GM12892 (cell line): ENCODE measurements around the gene CRP.

Experiments used
- POLR2A ChIP-seq: IDR thresholded peaks from 2 replicates; pipeline ENCODE4 v1.6.1; 2011; ENCODE audit warnings: low read depth, low read length, control low read depth
- POLR2AphosphoS5 ChIP-seq: IDR thresholded peaks from 2 replicates; pipeline ENCODE4 v1.6.1; 2011; ENCODE audit warnings: low read depth, low read length, control low read depth
- TAF1 ChIP-seq: IDR thresholded peaks from 2 replicates; pipeline ENCODE4 v1.6.1; 2011; ENCODE audit warnings: low read depth, mild to moderate bottlenecking, control low read depth, low read length, borderline replicate concordance

DNA sequence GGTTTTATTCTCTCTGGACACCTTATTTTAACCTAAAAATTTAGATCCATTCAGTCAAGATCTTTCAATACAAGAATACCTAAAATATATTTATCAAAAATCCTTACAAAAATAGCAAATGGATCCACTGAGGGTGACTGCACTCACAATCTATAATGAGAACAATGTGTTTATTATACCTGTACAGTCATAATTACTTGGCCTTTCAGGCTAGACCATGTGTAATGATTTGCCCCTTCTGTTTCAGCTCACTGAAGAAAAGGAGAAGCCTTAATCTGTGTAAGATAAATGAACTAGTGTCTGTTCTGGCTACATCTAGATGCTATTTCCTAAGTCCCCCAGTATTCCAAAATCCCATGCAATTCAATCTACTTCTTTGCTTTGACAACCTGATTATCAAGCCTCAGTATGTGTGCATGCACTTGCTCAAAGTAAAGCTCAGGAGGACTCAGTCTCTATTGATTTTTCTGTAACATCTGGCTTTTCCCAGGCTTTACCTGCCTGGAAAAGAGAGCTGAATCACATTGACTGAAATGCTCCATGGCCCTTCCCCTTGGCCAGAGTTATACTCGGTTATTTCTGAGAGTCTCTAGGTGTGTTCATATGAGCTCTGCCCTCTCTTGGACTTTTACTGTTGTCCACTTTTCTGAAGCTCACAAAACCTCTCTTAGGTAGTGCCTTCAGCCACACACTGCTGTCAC, 27.6 kb downstream of the CRP start:
- TF ChIP-seq POLR2A (no peak), POLR2AphosphoS5 (no peak), TAF1 (no peak)
